HepG2 (cell line): ENCODE data around the gene DCAF8. TPM values are rescaled to one million over a fixed set of nuclear protein-coding genes. Genes with fewer than 3 reads are reported as not detected.

Source experiments
- ATAC-seq: fragments of 200-7000 bp; cut with Tn5 transposase; 3 replicates; pipeline ENCODE4 v1.9.1; 2020; ENCODE audit warnings: mild to moderate bottlenecking, moderate library complexity
- BruUV-seq: library from RNA; stranded (reverse); fragments of 400-500 nt; replicated peaks from 2 replicates; lab custom pipeline; 2021; lab: Mats Ljungman, UMichigan
- CTCF ChIA-PET: fragments of 300-600 bp; formaldehyde crosslinking; extraction: SDS; loops from one replicate; lab custom pipeline; 2021; ENCODE audit warnings: low total read pairs, inconsistent platforms, low intra/inter-chr PET ratio; lab: Yijun Ruan, JAX
- POLR2A ChIA-PET: fragments of 350-600 bp; sonication (Branson Sonifier 250); formaldehyde crosslinking; loops from one replicate; lab custom pipeline; 2020; ENCODE audit warnings: antibody characterized with exemption, inconsistent platforms; lab: Yijun Ruan, JAX
- DNase-seq: peaks from one replicate; pipeline ENCODE4 v3.0.0-alpha.2; 2015; ENCODE audit warnings: low spot score
- FAIRE-seq: peaks from 3 replicates; lab custom pipeline; 2011; peaks lifted over from hg19 to GRCh38; lab: Jason Lieb, UNC
- H2AFZ ChIP-seq: one replicate; pipeline ENCODE4 v1.6.1; 2011; ENCODE audit warnings: low read length, inconsistent platforms
- H3K27ac ChIP-seq: fragments of 300-600 bp; 3 replicates; pipeline ENCODE4 v1.8.0; 2011; ENCODE audit warnings: mixed run types, mild to moderate bottlenecking, mixed read lengths, low read length, inconsistent platforms; ENCODE audit not compliant: insufficient read depth; ENCODE audit errors: extremely low read length
- H3K27me3 ChIP-seq, 2 experiments: fragments of 200-600 bp in 1 of 2; 2 replicates in 1 of 2; 3 replicates in 1 of 2; pipeline versions ENCODE4 v1.6.0 to v1.8.0; 2011; ENCODE audit warnings: low read length in 2 of 2, mild to moderate bottlenecking in 2 of 2, moderate library complexity in 2 of 2, inconsistent platforms in 1 of 2; ENCODE audit not compliant: insufficient read depth in 2 of 2, control insufficient read depth in 1 of 2
- H3K36me3 ChIP-seq, 2 experiments: fragments of 200-600 bp in 1 of 2; replicated peaks in 1 of 2; 2 replicates in 1 of 2; 3 replicates in 1 of 2; pipeline versions ENCODE4 v1.5.1 to v1.8.0; 2011; ENCODE audit warnings: low read length in 2 of 2, inconsistent platforms in 1 of 2; ENCODE audit not compliant: insufficient read depth in 2 of 2, control insufficient read depth in 1 of 2
- H3K4me1 ChIP-seq: 2 replicates; pipeline ENCODE4 v1.5.1; 2012; ENCODE audit warnings: low read length, inconsistent platforms; ENCODE audit not compliant: insufficient read depth
- H3K4me2 ChIP-seq: 2 replicates; pipeline ENCODE4 v1.6.0; 2011; ENCODE audit warnings: low read depth, low read length, inconsistent platforms
- H3K4me3 ChIP-seq, 3 experiments: fragments of 200-600 bp in 1 of 3; sonication (generic), shearing (Covaris generic) in 1 of 3; replicated peaks in 1 of 3; 2 replicates each; pipeline ENCODE4 v1.5.1; 2011 to 2016; ENCODE audit warnings: low read length in 3 of 3, inconsistent platforms in 2 of 3, low read depth in 2 of 3, mild to moderate bottlenecking in 2 of 3, control low read depth in 1 of 3, mixed read lengths in 1 of 3; ENCODE audit not compliant: insufficient read depth in 1 of 3
- H3K79me2 ChIP-seq: one replicate; pipeline ENCODE4 v1.6.1; 2011; ENCODE audit warnings: low read length, inconsistent platforms; ENCODE audit not compliant: insufficient read depth
- H3K9ac ChIP-seq: 2 replicates; pipeline ENCODE4 v1.6.0; 2011; ENCODE audit warnings: mild to moderate bottlenecking, low read depth, low read length, inconsistent platforms; ENCODE audit not compliant: insufficient read depth
- H3K9me3 ChIP-seq: 2 replicates; pipeline ENCODE4 v1.5.1; 2012; ENCODE audit warnings: mild to moderate bottlenecking, low read length
- H4K20me1 ChIP-seq: 2 replicates; pipeline ENCODE4 v1.6.0; 2011; ENCODE audit warnings: inconsistent platforms, mild to moderate bottlenecking, low read length, moderate library complexity; ENCODE audit not compliant: insufficient read depth
- AFF4 ChIP-seq: sonication (generic); formaldehyde crosslinking; IDR thresholded peaks from 2 replicates; pipeline ENCODE4 v1.4.0; 2020; ENCODE audit warnings: missing genetic modification reagents
- AGO1 ChIP-seq: fragments of 200-400 bp; formaldehyde crosslinking; IDR thresholded peaks from 2 replicates; pipeline ENCODE4 v1.6.1; 2017; ENCODE audit warnings: mild to moderate bottlenecking, low read depth, low read length, moderate library complexity; ENCODE audit not compliant: poor library complexity, severe bottlenecking
- CREB1 ChIP-seq, 2 experiments: fragments of 450-650 bp in 1 of 2; IDR thresholded peaks; 2 replicates each; pipeline ENCODE4 v1.6.1; 2016 to 2017; ENCODE audit warnings: control low read depth in 1 of 2, mild to moderate bottlenecking in 1 of 2, missing compliant biosample characterization in 1 of 2, missing genetic modification characterization in 1 of 2
- EP300 ChIP-seq, 3 experiments: sonication (generic) in 1 of 3; formaldehyde crosslinking in 1 of 3; IDR thresholded peaks; 2 replicates each; pipeline versions ENCODE4 v1.5.1 to v1.6.1; 2011 to 2020; ENCODE audit warnings: low read depth in 2 of 3, low read length in 2 of 3, borderline replicate concordance in 1 of 3, improper control_type of control experiment in 1 of 3, mild to moderate bottlenecking in 1 of 3, missing genetic modification reagents in 1 of 3, moderate library complexity in 1 of 3
- NCOA2 ChIP-seq: sonication (generic); formaldehyde crosslinking; IDR thresholded peaks from 2 replicates; pipeline ENCODE4 v1.8.0; 2022; ENCODE audit warnings: inconsistent platforms
- NONO ChIP-seq, 2 experiments: fragments of 450-650 bp in 1 of 2; sonication (generic) in 1 of 2; formaldehyde crosslinking in 1 of 2; IDR thresholded peaks in 1 of 2; conservative IDR thresholded peaks in 1 of 2; 2 replicates each; pipeline versions ENCODE4 v1.6.1 to v1.8.0; 2017 to 2022; ENCODE audit warnings: mild to moderate bottlenecking in 1 of 2, missing genetic modification reagents in 1 of 2, moderate library complexity in 1 of 2
- PAWR ChIP-seq: sonication (generic); formaldehyde crosslinking; IDR thresholded peaks from 2 replicates; pipeline ENCODE4 v1.4.0; 2020; ENCODE audit warnings: missing genetic modification reagents, mild to moderate bottlenecking, borderline replicate concordance
- PRDM10 ChIP-seq: sonication (generic); formaldehyde crosslinking; IDR thresholded peaks from 2 replicates; pipeline ENCODE4 v1.4.0; 2020; ENCODE audit warnings: low read depth, missing genetic modification reagents
- SMARCE1 ChIP-seq: fragments of 450-650 bp; IDR thresholded peaks from 2 replicates; pipeline ENCODE4 v1.6.1; 2017; ENCODE audit warnings: borderline replicate concordance
- ZNF350 ChIP-seq: sonication (generic); formaldehyde crosslinking; IDR thresholded peaks from 2 replicates; pipeline ENCODE4 v1.4.0; 2020; ENCODE audit warnings: mild to moderate bottlenecking, low read depth, missing genetic modification reagents, borderline replicate concordance
- ZNF367 ChIP-seq: sonication (generic); formaldehyde crosslinking; IDR thresholded peaks from 2 replicates; pipeline ENCODE4 v1.4.0; 2020; ENCODE audit warnings: missing genetic modification reagents, borderline replicate concordance
- ZNF569 ChIP-seq: sonication (generic); formaldehyde crosslinking; IDR thresholded peaks from 2 replicates; pipeline ENCODE4 v1.5.0; 2020; ENCODE audit warnings: mild to moderate bottlenecking, missing genetic modification reagents, moderate library complexity, borderline replicate concordance
- ZNF746 ChIP-seq: sonication (generic); formaldehyde crosslinking; IDR thresholded peaks from 2 replicates; pipeline ENCODE4 v1.8.0; 2022; ENCODE audit warnings: mild to moderate bottlenecking, missing genetic modification reagents
- WGBS: methylation state at CpG from one replicate; pipeline ENCODE4 v1.1.6; 2017; ENCODE audit warnings: low lambda C conversion rate; 5-methylcytosine and 5-hydroxymethylcytosine counted together
- in situ Hi-C: cut with HindIII; loops from 2 replicates; pipeline ENCODE4 v1.10.0; 2017; ENCODE audit warnings: low pct_unique_long_range_greater_than_20kb; ENCODE audit not compliant: extremely low pct_ligation_motif_present
- intact Hi-C: fragments of 100-400 bp; cut with micrococcal nuclease; formaldehyde crosslinking; loops from one replicate; pipeline ENCODE4 v1.10.0; 2022; ENCODE audit not compliant: unreplicated experiment
- polyA plus RNA-seq, 8 experiments: library from polyadenylated mRNA; depleted of rRNA in 3 of 8; stranded (reverse) in 7 of 8; unstranded in 1 of 8; fragments of >200 nt; fragmentation: Illumina TruSeq in 4 of 8; extraction: Trizol in 4 of 8; gene quantifications; 2 replicates each; pipeline versions ENCODE4 v1.2.1 to v1.2.3, GENCODE V29; 2011 to 2016; ENCODE audit warnings: low read depth in 4 of 8, missing spikeins in 1 of 8, mixed read lengths in 1 of 8; ENCODE audit not compliant: insufficient read depth in 1 of 8
- total RNA-seq, 5 experiments: library from RNA; depleted of rRNA; stranded (reverse); fragments of >200 nt; fragmentation: Illumina TruSeq; extraction: Trizol; gene quantifications; 2 replicates each; pipeline ENCODE4 v1.2.3, GENCODE V29; 2016; ENCODE audit warnings: low read depth in 1 of 5

DCAF8 gene
- total and polyA plus RNA-seq, 2 of the 13 experiments (the other 11 are each of a cell fraction or from before 2014, with no cell fraction given): 73.4 to 79.8 TPM

GRCh38 chr1:160178731-160179130 is 83.6 kb downstream of the DCAF8 start:
- Histone ChIP-seq H2AFZ (no peak overlapping the region), H3K27me3 (peaks cover 4 to 18% of the 10 kb centered on the region in 2 experiments; a peak in 4 of 5 replicates), H4K20me1 (no peaks in the 10 kb centered on the region), H3K9ac (no peak overlapping the region), H3K9me3 (no peaks in the 10 kb centered on the region), H3K4me1 (peaks cover 15% of the 10 kb centered on the region; the same call in 1 of the 2 replicates), H3K36me3 (no peaks in the 10 kb centered on the region), H3K27ac (no peak overlapping the region), H3K4me2 (no peak overlapping the region), H3K4me3 (no peak overlapping the region), H3K79me2 (no peaks in the 10 kb centered on the region)
- ATAC-seq (no peak), DNase-seq (no peak), FAIRE-seq (no peak)
- ChIA-PET POLR2A (no interaction called here), CTCF (interaction anchor here (0.7 kb wide), 1 partner anchor 18 kb away, joined by 3 read pairs; no protein-coding TSS in a partner anchor)
- intact Hi-C loops: no loop called here
- WGBS: 44% methylated on average over 2 of the region's 2 CpGs
- no TSS peak for BruUV-seq
- in situ Hi-C loops: no loop called here
- no peak for TF ChIP-seq CREB1 (IDR thresholded peaks at IDR 0.05)
- no peak for TF ChIP-seq CREB1 (CRISPR knock-in tag; IDR thresholded peaks at IDR 0.05)
- no peak for TF ChIP-seq ZNF350 (CRISPR knock-in tag)
- TF ChIP-seq SMARCE1: no peak
- no peak for TF ChIP-seq NONO (IDR thresholded peaks at IDR 0.05)
- no peak for TF ChIP-seq NONO (CRISPR knock-in tag; conservative IDR thresholded peaks at IDR 0.05)
- no peak for TF ChIP-seq PRDM10 (CRISPR knock-in tag)
- no peak for TF ChIP-seq ZNF367 (CRISPR knock-in tag)
- no peak for TF ChIP-seq EP300 (IDR thresholded peaks at IDR 0.05; ENCODE audit: low read depth in 2 of 2, low read length in 2 of 2)
- no peak for TF ChIP-seq EP300 (CRISPR knock-in tag; IDR thresholded peaks at IDR 0.05; ENCODE audit: borderline replicate concordance)
- TF ChIP-seq NCOA2 (CRISPR knock-in tag): no peak
- no peak for TF ChIP-seq ZNF569 (CRISPR knock-in tag)
- no peak for TF ChIP-seq PAWR (CRISPR knock-in tag)
- TF ChIP-seq AGO1: no peak
- no peak for TF ChIP-seq AFF4 (CRISPR knock-in tag)
- no peak for TF ChIP-seq ZNF746
